ENCODE measurements around the gene C5AR1. TPM values are rescaled to one million over a fixed set of nuclear protein-coding genes. Genes with fewer than 3 reads are reported as not detected.
"Not testable (repeated sequence)": the region's sequence is repeated elsewhere in the genome, so short reads cannot be mapped to it uniquely, and the experiment has no call there.

The C5AR1 gene
- total and polyA plus RNA-seq, 9 donors: 3.5 to 27.5 (median 9.4) TPM

DNA sequence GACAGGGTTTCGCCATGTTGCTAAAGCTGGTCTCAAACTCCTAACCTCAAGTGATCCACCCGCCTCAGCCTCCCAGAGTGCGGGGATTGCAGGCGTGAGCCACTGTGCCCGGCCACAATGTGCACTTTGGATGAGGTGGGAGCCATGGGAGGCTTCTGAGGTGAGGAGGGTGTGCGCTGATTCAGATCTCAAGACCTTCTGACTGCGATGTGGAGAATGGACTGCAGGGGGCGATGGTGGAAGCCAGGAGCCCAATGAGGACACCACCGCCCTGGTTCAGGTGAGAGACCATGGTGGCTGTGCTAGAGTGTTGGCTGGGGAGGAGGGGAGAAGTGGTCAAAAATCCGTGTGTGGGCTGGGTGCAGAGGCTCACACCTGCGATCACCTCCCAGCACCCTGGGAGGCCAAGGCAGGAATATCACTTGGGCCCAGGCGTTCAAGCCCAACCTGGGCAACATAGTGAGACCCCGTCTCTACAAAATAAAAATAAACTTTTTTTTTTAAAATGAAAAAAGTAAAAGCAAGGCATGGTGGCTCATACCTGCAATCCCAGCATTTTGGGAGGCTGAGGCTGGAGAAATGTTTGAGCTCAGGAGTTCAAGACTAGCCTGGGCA is 29.4 kb upstream of the C5AR1 start:
- intact Hi-C loops (cut with DNase I): no loop called here
- TF ChIP-seq EP300 (IDR thresholded peaks at IDR 0.05) (no peak), POLR2A (IDR thresholded peaks at IDR 0.05) (no peak)
- TF ChIP-seq, protein P1, sequence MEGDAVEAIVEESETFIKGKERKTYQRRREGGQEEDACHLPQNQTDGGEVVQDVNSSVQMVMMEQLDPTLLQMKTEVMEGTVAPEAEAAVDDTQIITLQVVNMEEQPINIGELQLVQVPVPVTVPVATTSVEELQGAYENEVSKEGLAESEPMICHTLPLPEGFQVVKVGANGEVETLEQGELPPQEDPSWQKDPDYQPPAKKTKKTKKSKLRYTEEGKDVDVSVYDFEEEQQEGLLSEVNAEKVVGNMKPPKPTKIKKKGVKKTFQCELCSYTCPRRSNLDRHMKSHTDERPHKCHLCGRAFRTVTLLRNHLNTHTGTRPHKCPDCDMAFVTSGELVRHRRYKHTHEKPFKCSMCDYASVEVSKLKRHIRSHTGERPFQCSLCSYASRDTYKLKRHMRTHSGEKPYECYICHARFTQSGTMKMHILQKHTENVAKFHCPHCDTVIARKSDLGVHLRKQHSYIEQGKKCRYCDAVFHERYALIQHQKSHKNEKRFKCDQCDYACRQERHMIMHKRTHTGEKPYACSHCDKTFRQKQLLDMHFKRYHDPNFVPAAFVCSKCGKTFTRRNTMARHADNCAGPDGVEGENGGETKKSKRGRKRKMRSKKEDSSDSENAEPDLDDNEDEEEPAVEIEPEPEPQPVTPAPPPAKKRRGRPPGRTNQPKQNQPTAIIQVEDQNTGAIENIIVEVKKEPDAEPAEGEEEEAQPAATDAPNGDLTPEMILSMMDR (IDR thresholded peaks at IDR 0.05): no peak
- H3K9me3 ChIP-seq: no peaks in the 10 kb centered on the region
- WGBS, 3 donors: 87 to 91% (median 87%) methylated on average over 13 of the region's 13 CpGs
- H3K36me3 ChIP-seq: no peaks in the 10 kb centered on the region
- H3K27ac ChIP-seq: no peak overlapping the region
- no peaks in the 10 kb centered on the region for H3K27me3 ChIP-seq
- peaks cover 5% of the 10 kb centered on the region for H3K4me1 ChIP-seq (ENCODE audit: insufficient read depth)
- no peak overlapping the region for H3K4me3 ChIP-seq
- peak in 1 of 5 donors; percentile 43 for DNase-seq

- H3K27ac ChIP-seq: no peak overlapping the region
- 75 to 79% (median 75%) methylated on average over 10 of the region's 10 CpGs for whole genome bisulfite sequencing, 3 donors
- H3K9me3 ChIP-seq: no peaks in the 10 kb centered on the region
- no peaks in the 10 kb centered on the region for H3K4me1 ChIP-seq (ENCODE audit: insufficient read depth)
- no peak overlapping the region for H3K4me3 ChIP-seq
- DNase-seq: no peak
- no peak for TF ChIP-seq POLR2A (IDR thresholded peaks at IDR 0.05)
- TF ChIP-seq EP300 (IDR thresholded peaks at IDR 0.05): no peak
- TF ChIP-seq, protein P1 (IDR thresholded peaks at IDR 0.05): no peak
- intact Hi-C loops (cut with DNase I): no loop called here
- H3K27me3 ChIP-seq: no peaks in the 10 kb centered on the region
- no peaks in the 10 kb centered on the region for H3K36me3 ChIP-seq
Observed at GRCh38 chr19:47283405-47284059, 26.1 kb upstream of the C5AR1 start.

DNA sequence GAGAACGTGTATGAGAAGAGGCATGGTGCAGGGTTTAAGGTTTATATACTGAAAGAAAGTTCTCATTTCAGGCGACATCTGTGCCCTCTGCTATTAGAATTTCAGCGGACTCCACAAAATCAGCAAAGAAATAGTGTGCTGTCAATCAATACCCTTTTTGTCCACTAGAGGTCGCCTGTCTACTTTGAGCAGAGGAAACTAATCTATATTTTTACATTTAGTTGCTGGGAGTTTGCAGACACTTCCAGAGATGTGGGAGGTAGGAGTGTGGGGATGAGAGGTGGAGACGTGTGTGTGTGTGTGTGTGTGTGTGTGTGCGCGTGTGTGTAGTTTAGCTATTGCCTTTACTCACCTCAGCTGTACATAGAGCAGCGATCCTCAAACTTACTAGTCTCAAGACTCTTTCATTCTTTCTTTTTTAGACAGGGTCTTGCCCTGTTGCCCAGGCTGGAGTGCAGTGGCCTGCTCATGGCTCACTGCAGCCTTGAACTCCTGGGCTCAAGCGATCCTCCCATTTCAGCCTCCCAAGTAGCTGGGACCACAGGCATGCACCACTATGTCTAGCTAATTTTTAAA is 25.2 kb upstream of the C5AR1 start:
- Histone ChIP-seq H3K27ac (no peak overlapping the region), H3K9me3 (no peaks in the 10 kb centered on the region), H3K27me3 (no peaks in the 10 kb centered on the region), H3K36me3 (no peaks in the 10 kb centered on the region), H3K4me1 (ENCODE audit: insufficient read depth) (no peaks in the 10 kb centered on the region), H3K4me3 (no peak overlapping the region)
- intact Hi-C loops (cut with DNase I): no loop called here
- no peak for TF ChIP-seq EP300 (IDR thresholded peaks at IDR 0.05)
- TF ChIP-seq, protein P1 (IDR thresholded peaks at IDR 0.05): peak; percentile 70 to 91 (median 78)
- no peak for TF ChIP-seq POLR2A (IDR thresholded peaks at IDR 0.05)
- DNase-seq: no peak
- WGBS, 3 donors: 13 to 16% (median 15%) methylated on average over 9 of the region's 9 CpGs

DNA sequence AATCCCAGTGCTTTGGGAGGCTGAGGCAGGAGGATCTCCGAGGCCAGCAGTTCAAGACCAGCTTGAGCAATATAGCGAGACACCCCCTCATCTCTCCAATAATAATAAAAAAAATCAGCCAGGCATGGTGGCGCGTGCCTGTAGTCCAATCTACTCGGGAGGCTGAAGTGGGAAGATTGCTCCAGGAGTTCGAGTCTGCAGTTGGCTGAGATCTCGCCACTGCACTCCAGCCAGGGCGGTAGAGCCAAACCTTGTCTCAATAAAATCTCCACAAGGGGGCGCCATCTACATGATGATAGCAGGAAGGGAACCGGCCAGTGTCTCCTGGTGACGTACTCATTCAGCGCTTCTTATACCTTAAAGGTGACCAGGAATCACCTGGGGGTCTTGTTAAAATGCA is 13.6 kb upstream of the C5AR1 start:
- TF ChIP-seq EP300 (IDR thresholded peaks at IDR 0.05) (no peak), POLR2A (IDR thresholded peaks at IDR 0.05) (no peak)
- TF ChIP-seq, protein P1 (IDR thresholded peaks at IDR 0.05): peak; percentile 47 to 57 (median 51)
- Histone ChIP-seq H3K27ac (no peak overlapping the region), H3K27me3 (no peaks in the 10 kb centered on the region), H3K9me3 (no peaks in the 10 kb centered on the region), H3K4me3 (no peak overlapping the region), H3K36me3 (no peaks in the 10 kb centered on the region), H3K4me1 (ENCODE audit: insufficient read depth) (no peaks in the 10 kb centered on the region)
- peak; percentile 59 to 79 (median 66) for DNase-seq
- WGBS, 3 donors: 21 to 24% (median 23%) methylated on average over 12 of the region's 12 CpGs
- intact Hi-C loops (cut with DNase I): loop anchor here in 2 of 4 donors (10.0 kb wide), 1 partner anchor 129 kb away; no protein-coding TSS in a partner anchor

DNA sequence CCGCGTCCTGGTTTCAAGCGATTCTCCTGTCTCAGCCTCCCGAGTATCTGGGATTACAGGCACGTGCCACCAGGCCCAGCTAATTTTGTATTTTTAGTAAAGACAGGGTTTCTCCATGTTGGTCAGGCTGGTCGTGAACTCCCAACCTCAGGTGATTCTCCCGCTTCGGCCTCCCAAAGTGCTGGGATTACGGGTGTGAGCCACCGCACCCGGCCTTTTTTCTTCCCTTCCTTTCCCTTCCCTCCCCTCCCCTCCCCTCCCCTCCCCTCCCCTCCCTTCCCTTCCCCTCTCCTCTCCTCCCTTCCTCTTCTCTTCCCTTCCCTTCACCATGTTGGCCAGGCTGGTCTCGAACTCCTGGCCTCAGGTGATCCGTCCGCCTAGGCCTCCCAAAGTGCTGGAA is 8.8 kb upstream of the C5AR1 start:
- not testable (repeated sequence) for H3K9me3 ChIP-seq; H3K27me3 ChIP-seq; H3K36me3 ChIP-seq; DNase-seq; H3K4me3 ChIP-seq; H3K27ac ChIP-seq; H3K4me1 ChIP-seq (ENCODE audit: insufficient read depth)
- WGBS, 3 donors: 90 to 93% (median 91%) methylated on average over 14 of the region's 14 CpGs
- intact Hi-C loops (cut with DNase I): loop anchor here in 2 of 4 donors (10.0 kb wide), 2 partner anchors 104 to 114 kb away; partner anchors contain the start of gene MEIS3 (in 1 of the 2)

Measured in ovary (tissue), 9 donors.